ENCODE data around the gene CFI.

Gene CFI

DNA sequence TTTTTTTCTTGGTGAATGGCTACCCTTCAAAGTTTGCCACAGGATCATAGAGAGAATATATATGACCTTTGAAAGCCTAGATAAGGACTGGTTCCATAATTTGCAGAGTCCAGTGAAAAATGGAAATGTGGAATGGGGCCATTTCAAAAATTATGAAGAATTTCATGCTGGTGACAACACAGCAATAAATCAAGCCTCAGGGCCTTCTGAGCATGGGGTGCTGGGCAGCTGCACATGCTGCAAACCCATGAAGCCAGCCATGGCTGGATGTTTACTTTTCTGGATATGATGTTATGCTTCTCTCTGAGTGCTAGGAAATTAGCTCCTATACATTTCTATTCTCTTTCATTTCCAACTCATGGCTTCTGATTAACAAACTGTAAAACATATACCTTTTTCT lies 56.0 kb downstream of the CFI start:
- FAIRE-seq: no peak
- no peak for DNase-seq (ENCODE audit: insufficient read length, low spot score)
- no peak for TF ChIP-seq TAF1 (IDR thresholded peaks at IDR 0.05; ENCODE audit: low read depth, low read length)
- no peak for TF ChIP-seq PAX5 (IDR thresholded peaks at IDR 0.05; ENCODE audit: insufficient read depth, low read length, severe bottlenecking)
- no peak for TF ChIP-seq SPI1 (IDR thresholded peaks at IDR 0.05; ENCODE audit: low read depth, low read length)
- no peak for TF ChIP-seq POLR2AphosphoS5 (IDR thresholded peaks at IDR 0.05; ENCODE audit: low read depth, low read length)
- TF ChIP-seq POLR2A (IDR thresholded peaks at IDR 0.05; ENCODE audit: low read depth, low read length): no peak

DNA sequence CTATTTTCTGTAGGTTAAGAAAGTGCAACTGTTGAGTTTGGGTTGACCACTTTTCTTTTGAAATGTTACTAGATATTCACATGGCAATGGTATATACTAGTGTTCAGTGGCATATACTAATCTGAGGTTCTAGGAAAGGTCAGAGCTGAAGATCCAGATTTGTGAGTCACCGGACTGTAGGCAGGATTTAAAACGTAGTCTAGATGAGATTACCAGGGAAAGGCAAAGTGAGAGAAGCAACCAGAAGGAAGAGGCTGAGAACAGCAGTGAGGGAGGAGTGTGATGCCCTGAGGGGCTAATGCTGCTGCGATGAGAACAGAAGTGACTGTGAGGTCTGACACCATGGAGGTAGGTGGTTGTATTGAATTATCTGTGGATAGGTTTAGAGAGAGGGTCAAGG lies 62.3 kb downstream of the CFI start:
- TF ChIP-seq POLR2A (IDR thresholded peaks at IDR 0.05; ENCODE audit: low read depth, low read length) (no peak), POU2F2 (IDR thresholded peaks at IDR 0.05; ENCODE audit: low read depth, low read length) (no peak), TAF1 (IDR thresholded peaks at IDR 0.05; ENCODE audit: low read depth, low read length) (no peak), POLR2AphosphoS5 (IDR thresholded peaks at IDR 0.05; ENCODE audit: low read depth, low read length) (no peak), PAX5 (IDR thresholded peaks at IDR 0.05; ENCODE audit: insufficient read depth, low read length, severe bottlenecking) (no peak), SPI1 (IDR thresholded peaks at IDR 0.05; ENCODE audit: low read depth, low read length) (no peak)
- no peak for FAIRE-seq
- no peak for DNase-seq (ENCODE audit: insufficient read length, low spot score)

DNA sequence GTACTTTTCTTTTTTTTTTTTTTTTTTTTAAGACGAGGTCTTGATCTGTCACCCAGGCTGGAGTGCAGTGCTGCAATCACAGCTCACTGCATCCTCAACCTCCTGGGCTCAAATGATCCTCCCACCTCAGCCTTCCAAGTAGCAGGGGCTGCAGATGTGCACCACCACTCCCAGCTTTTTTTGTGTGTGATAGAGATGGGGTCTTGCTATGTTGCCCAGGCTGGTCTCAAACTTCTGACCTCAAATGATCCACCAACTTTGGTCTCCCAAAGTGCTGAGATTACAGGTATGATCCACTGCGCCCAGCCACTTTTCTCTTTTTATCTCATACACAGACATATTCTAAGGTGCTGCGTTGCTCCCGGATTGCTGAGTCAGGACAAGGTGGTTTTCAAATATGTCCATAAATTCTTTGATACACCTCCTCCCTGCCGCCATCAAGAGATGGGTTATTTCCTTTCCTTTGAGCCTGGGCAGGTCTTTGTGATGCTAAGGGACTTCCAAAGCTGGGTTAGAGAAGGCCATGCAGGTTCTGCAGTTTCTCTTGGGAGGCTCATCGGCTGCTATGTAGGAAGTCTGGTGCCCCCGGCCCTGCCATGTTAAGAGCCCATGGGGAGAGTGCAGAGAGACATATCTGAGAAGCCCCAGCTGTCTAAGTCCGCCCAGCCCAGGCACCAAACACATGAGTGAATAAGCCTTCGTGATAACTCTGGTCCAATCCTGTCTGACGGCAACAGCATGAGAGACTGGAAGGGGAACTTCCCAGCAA lies 63.5 kb downstream of the CFI start:
- FAIRE-seq (no peak), DNase-seq (ENCODE audit: insufficient read length, low spot score) (no peak)
- TF ChIP-seq POU2F2 (IDR thresholded peaks at IDR 0.05; ENCODE audit: low read depth, low read length): no peak
- no peak for TF ChIP-seq PAX5 (IDR thresholded peaks at IDR 0.05; ENCODE audit: insufficient read depth, low read length, severe bottlenecking)
- no peak for TF ChIP-seq POLR2A (IDR thresholded peaks at IDR 0.05; ENCODE audit: low read depth, low read length)
- TF ChIP-seq POLR2AphosphoS5 (IDR thresholded peaks at IDR 0.05; ENCODE audit: low read depth, low read length): no peak
- no peak for TF ChIP-seq SPI1 (IDR thresholded peaks at IDR 0.05; ENCODE audit: low read depth, low read length)
- TF ChIP-seq TAF1 (IDR thresholded peaks at IDR 0.05; ENCODE audit: low read depth, low read length): no peak

DNA sequence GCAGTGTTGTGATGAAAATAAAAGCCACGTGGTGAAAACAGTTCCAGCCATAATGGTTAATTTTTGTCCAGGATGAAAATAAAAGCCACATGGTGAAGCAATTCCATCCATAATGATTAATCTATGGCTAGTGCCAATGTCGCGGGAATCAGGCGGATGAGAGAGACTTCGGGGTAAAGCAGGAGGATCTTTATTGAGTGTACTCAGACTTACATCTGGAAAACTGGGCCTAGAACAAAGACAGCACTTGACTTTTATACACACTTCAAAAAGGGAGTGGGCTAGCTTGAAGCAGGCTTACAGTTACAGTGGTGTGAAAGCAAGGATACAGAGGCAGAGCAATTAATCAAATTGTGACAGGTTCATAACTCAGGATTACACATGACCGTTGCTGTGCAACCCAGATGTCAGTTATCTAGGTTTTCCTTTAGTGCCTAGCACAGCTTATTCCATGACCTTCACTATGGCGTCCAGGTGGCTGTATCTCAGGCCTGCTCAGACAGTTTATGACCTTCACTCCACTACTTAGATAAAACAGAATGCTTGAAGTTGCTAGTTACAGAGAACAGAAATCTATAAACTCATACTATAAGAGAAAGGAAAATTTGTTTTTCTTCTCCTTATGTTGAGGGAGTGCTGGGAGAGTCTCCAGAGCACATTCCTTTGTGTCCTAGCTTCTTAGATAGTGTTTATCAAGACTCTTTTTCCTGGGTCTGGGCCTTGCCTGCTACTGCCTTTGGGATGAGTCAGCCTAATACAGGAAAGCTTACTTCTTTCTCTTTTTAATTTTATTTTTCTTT lies 66.0 kb downstream of the CFI start:
- DNase-seq (ENCODE audit: insufficient read length, low spot score) (no peak), FAIRE-seq (no peak)
- no peak for TF ChIP-seq POLR2AphosphoS5 (IDR thresholded peaks at IDR 0.05; ENCODE audit: low read depth, low read length)
- no peak for TF ChIP-seq TAF1 (IDR thresholded peaks at IDR 0.05; ENCODE audit: low read depth, low read length)
- TF ChIP-seq SPI1 (IDR thresholded peaks at IDR 0.05; ENCODE audit: low read depth, low read length): no peak
- TF ChIP-seq POU2F2 (IDR thresholded peaks at IDR 0.05; ENCODE audit: low read depth, low read length): no peak
- TF ChIP-seq POLR2A (IDR thresholded peaks at IDR 0.05; ENCODE audit: low read depth, low read length): no peak
- no peak for TF ChIP-seq PAX5 (IDR thresholded peaks at IDR 0.05; ENCODE audit: insufficient read depth, low read length, severe bottlenecking)

DNA sequence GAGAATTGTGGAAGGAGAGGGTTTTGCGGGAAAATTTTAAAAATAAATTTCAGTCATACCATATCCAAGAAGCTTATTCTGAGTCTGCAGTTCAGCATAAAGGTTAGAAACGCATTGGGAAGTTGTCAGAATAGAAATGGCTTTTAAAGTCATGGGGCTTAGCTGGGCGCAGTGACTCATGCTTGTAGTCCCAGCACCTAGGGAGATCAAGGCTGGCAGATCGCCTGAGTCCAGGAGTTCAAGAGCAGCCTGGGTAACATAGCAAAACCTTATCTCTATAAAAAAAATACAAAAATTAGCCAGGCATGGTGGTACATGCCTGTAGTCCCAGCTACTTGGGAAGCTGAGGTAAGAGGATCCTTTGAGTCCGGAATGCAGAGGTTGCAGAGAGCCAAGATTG lies 68.1 kb downstream of the CFI start:
- FAIRE-seq: no peak
- TF ChIP-seq TAF1 (IDR thresholded peaks at IDR 0.05; ENCODE audit: low read depth, low read length) (no peak), POLR2A (IDR thresholded peaks at IDR 0.05; ENCODE audit: low read depth, low read length) (no peak), POU2F2 (IDR thresholded peaks at IDR 0.05; ENCODE audit: low read depth, low read length) (no peak), PAX5 (IDR thresholded peaks at IDR 0.05; ENCODE audit: insufficient read depth, low read length, severe bottlenecking) (no peak), SPI1 (IDR thresholded peaks at IDR 0.05; ENCODE audit: low read depth, low read length) (no peak), POLR2AphosphoS5 (IDR thresholded peaks at IDR 0.05; ENCODE audit: low read depth, low read length) (no peak)
- DNase-seq (ENCODE audit: insufficient read length, low spot score): no peak

DNA sequence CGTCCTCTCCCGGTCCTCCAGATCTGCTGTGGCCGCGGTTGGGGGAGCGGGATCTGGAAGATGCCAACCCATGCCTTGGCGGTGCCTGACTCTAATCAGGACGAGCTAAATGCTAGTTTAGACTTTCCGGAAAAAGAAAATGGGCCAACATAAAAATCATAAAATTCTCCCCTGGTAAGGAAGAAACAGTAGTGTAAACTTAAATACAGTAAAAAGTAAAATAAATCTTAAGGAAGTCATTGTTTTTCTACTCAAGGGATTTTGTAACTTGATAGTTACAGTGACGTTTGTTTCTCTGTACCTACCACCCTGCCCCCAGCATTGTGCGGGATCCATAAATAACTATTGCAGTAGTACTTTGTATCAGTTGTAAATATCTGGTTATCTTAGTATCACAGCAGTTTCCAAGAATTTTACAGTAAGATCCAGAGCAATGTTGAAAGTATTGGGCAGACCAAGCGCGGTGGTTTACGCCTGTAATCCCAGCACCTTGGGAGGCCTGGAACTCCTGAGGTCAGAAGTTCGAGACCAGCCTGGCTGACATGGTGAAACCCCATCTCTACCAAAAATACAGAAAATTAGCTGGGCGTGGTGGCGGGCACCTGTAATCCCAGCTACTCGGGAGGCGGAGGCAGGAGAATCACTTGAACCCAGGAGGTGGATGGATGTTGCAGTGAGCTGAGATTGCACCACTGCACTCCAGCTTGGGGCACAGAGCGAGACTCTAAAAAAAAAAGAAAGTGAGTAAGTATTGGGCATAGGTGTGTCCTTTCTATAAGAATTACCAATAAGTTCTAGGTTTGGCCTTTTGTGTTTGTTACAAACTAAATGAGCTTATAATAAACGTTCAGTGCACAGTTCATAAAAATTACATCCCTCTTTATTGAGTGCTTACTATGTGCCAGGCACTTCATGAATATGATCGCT lies 70.9 kb downstream of the CFI start:
- DNase-seq (ENCODE audit: insufficient read length, low spot score) (no peak), FAIRE-seq (no peak)
- no peak for TF ChIP-seq POLR2AphosphoS5 (IDR thresholded peaks at IDR 0.05; ENCODE audit: low read depth, low read length)

DNA sequence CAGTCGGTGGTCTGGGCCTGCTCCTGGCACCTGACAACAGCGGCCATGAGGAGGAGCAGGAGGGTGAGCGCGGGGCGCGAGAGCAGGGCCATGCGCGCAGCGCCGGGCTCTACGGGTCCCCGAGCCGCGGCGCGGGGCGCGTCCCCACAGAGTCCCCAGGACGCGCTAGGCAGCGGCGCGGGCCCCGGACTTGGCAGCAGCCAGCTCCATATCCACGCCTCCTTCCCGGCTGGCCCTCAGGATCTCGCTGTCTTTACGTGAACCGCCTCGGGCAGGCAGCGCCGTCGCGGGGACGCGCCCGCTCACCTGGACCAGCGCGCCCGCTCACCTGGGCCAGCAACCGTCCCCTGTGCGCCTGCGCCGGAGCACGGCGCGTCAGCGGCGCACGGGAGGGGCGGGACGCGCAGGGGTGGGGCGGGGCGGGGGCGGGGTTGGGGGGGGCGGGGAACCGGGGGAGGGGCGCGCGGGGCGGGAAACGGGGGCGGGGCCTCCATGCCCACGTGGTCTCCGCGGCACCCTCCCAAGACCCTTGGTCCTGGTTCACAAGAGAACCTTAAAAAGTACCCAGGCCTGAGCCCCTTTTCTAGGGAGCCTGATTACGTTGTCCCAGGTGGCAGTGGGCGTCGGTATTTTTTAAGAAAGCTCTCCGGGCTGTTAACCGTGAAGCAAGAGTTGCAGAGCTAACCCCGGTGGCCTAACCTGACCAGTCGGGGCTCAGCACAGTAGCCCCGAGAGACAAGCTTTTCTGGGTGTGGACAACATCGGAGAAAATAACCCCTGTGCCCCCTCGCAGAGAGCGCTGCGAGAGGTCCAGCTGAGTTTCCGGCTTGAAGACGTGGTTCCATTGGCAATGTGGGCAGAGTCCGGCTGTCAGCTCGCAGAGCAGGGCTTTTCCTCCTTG lies 71.8 kb downstream of the CFI start, which contains the start of gene PLA2G12A:
Gene PLA2G12A, minus strand, starts transcription at position 353 of the 901 bp plus-strand sequence. Its CDS starts 261 bp downstream, at position 92.
- DNase-seq (ENCODE audit: insufficient read length, low spot score) (peak; percentile 83), FAIRE-seq (peak; percentile 95)
- TF ChIP-seq POLR2AphosphoS5 (IDR thresholded peaks at IDR 0.05; ENCODE audit: low read depth, low read length): no peak
- 0 out of 2 replicates have a peak, but pooled peaks have one; percentile 17 for TF ChIP-seq TAF1 (IDR thresholded peaks at IDR 0.05; ENCODE audit: low read depth, low read length)

DNA sequence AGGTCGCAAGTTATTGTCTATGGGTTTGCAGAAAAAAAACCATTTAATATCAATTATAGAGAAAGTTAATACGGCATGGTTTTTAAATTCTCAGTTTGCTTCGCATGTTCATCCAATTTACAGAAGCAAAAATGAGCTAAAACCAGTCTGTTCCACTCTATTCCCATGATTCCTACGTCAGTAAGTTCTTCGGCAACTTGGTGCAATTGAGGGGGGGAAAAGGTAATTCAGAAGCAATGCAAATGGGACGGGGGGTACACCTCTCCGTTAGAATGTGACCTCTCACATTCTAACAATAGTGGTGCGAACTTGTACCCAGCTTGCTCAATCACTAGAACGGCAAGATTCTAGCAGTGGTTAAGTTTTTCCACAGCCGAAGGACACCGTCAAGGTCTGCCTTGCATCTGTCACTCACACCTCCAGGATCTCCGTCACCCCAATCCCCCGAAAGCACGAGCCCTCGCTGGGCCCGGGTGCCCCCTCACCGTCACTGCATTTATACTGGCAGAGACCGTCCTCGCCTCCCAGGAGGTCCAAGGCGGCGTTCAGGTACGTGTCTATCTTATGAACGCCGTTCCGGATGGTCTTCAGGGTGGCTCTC lies 72.6 kb downstream of the CFI start:
- no peak for FAIRE-seq

More for the DNA sequence above, 72.6 kb downstream of the CFI start:
- no peak for TF ChIP-seq POU2F2 (IDR thresholded peaks at IDR 0.05; ENCODE audit: low read depth, low read length)
- no peak for TF ChIP-seq POLR2A (IDR thresholded peaks at IDR 0.05; ENCODE audit: low read depth, low read length)
- no peak for TF ChIP-seq SPI1 (IDR thresholded peaks at IDR 0.05; ENCODE audit: low read depth, low read length)
- TF ChIP-seq POLR2AphosphoS5 (IDR thresholded peaks at IDR 0.05; ENCODE audit: low read depth, low read length): no peak
- TF ChIP-seq TAF1 (IDR thresholded peaks at IDR 0.05; ENCODE audit: low read depth, low read length): no peak
- TF ChIP-seq PAX5 (IDR thresholded peaks at IDR 0.05; ENCODE audit: insufficient read depth, low read length, severe bottlenecking): no peak
- DNase-seq (ENCODE audit: insufficient read length, low spot score): no peak
